ENCODE data around the gene OCSTAMP.

- TF ChIP-seq CTCF (IDR thresholded peaks at IDR 0.05): no peak
- no peak for TF ChIP-seq ZFX (IDR thresholded peaks at IDR 0.05; ENCODE audit: borderline replicate concordance)
Observed at GRCh38 chr20:46530640-46531039, 19.8 kb downstream of the OCSTAMP start.

Measured in 22Rv1 (cell line).